ENCODE results near the gene KLF4. TPM values are rescaled to one million over a fixed set of nuclear protein-coding genes. Genes with fewer than 3 reads are reported as not detected.

KLF4 gene
- 10 to 100 TPM; 24.9 to 56.6 (median 30.3) TPM for total RNA-seq

GRCh38 chr9:107489687-107490605 lies at the start of gene KLF4:
Gene KLF4 (minus strand): TSS chr9:107489769. CDS start chr9:107489172, 597 bp downstream.
- H3K27ac ChIP-seq = peak within 1 kb of the TSS; percentile 88 to 91 (median 90)
- TF ChIP-seq POLR2A (IDR thresholded peaks at IDR 0.05) (peak in 1 of 2 donors; percentile 84), CTCF (IDR thresholded peaks at IDR 0.05) (no peak)
- no peaks in the 10 kb centered on the region for H3K36me3 ChIP-seq
- H3K4me1 ChIP-seq = peaks cover 10 to 18% of the 10 kb centered on the region in 2 donors
- WGBS, 2 donors = 0 to 2% methylated on average over 40 to 49 of the region's 101 CpGs
- peak; percentile 89 to 90 for DNase-seq
- H3K9me3 ChIP-seq = no peaks in the 10 kb centered on the region
- no peaks in the 10 kb centered on the region for H3K27me3 ChIP-seq
- H3K4me3 ChIP-seq (replicated peaks in 1 of 3) = peak within 1 kb of the TSS; percentile 0 to 67 (median 53)
- intact Hi-C loops (cut with DNase I) = loop anchor here (10.0 kb wide), 1 partner anchor 255 kb away; no protein-coding TSS in a partner anchor

GRCh38 chr9:107536462-107536861 lies 46.9 kb upstream of the KLF4 start:
- Histone ChIP-seq H3K4me3 (replicated peaks in 1 of 3) (no peak overlapping the region), H3K4me1 (no peaks in the 10 kb centered on the region), H3K27me3 (no peaks in the 10 kb centered on the region), H3K27ac (no peak overlapping the region), H3K9me3 (no peaks in the 10 kb centered on the region), H3K36me3 (no peaks in the 10 kb centered on the region)
- 81 to 84% methylated on average over 3 of the region's 3 CpGs for WGBS, 2 donors
- no peak for DNase-seq
- intact Hi-C loops (cut with DNase I) = no loop called here
- TF ChIP-seq CTCF (IDR thresholded peaks at IDR 0.05) = no peak
- TF ChIP-seq POLR2A (IDR thresholded peaks at IDR 0.05) = no peak

GRCh38 chr9:107534510-107535078 lies 45.0 kb upstream of the KLF4 start:
- Histone ChIP-seq H3K27me3 (no peaks in the 10 kb centered on the region), H3K9me3 (no peaks in the 10 kb centered on the region), H3K27ac (no peak overlapping the region), H3K4me3 (replicated peaks in 1 of 3) (no peak overlapping the region), H3K4me1 (no peaks in the 10 kb centered on the region), H3K36me3 (no peaks in the 10 kb centered on the region)
- 95% methylated on average over 14 of the region's 14 CpGs for WGBS, 2 donors
- intact Hi-C loops (cut with DNase I) = no loop called here
- TF ChIP-seq POLR2A (IDR thresholded peaks at IDR 0.05) = no peak
- no peak for TF ChIP-seq CTCF (IDR thresholded peaks at IDR 0.05)
- DNase-seq = no peak

GRCh38 chr9:107530679-107531078 lies 41.1 kb upstream of the KLF4 start:
- Histone ChIP-seq H3K27ac (no peak overlapping the region), H3K4me1 (no peaks in the 10 kb centered on the region), H3K27me3 (no peaks in the 10 kb centered on the region), H3K9me3 (no peaks in the 10 kb centered on the region), H3K4me3 (replicated peaks in 1 of 3) (no peak overlapping the region), H3K36me3 (no peaks in the 10 kb centered on the region)
- WGBS, 2 donors = 74 to 81% methylated on average over 1 of the region's 1 CpG
- intact Hi-C loops (cut with DNase I) = no loop called here
- DNase-seq = no peak
- TF ChIP-seq CTCF (IDR thresholded peaks at IDR 0.05) = no peak
- TF ChIP-seq POLR2A (IDR thresholded peaks at IDR 0.05) = no peak

- no peaks in the 10 kb centered on the region for H3K36me3 ChIP-seq
- DNase-seq = no peak
Observed at GRCh38 chr9:107528686-107529085, 39.1 kb upstream of the KLF4 start.

More at GRCh38 chr9:107528686-107529085, 39.1 kb upstream of the KLF4 start:
- H3K4me3 ChIP-seq (replicated peaks in 1 of 3) = no peak overlapping the region
- intact Hi-C loops (cut with DNase I) = no loop called here
- 93 to 96% methylated on average over 6 of the region's 6 CpGs for WGBS, 2 donors
- H3K27me3 ChIP-seq = no peaks in the 10 kb centered on the region
- no peaks in the 10 kb centered on the region for H3K9me3 ChIP-seq
- no peak for TF ChIP-seq POLR2A (IDR thresholded peaks at IDR 0.05)
- no peaks in the 10 kb centered on the region for H3K4me1 ChIP-seq
- no peak overlapping the region for H3K27ac ChIP-seq
